ENCODE data around the gene FAM181A.

GRCh38 chr14:93972618-93973205 is 45.6 kb downstream of the FAM181A start:
- no peak for TF ChIP-seq CTCF (optimal IDR thresholded peaks at IDR 0.05 in 1 of 3, IDR thresholded peaks at IDR 0.05 in 1 of 3, conservative IDR thresholded peaks at IDR 0.05 in 1 of 3; ENCODE audit: extremely low read depth in 1 of 3, insufficient read depth in 2 of 3, low read length in 3 of 3)
- no peak for TF ChIP-seq EZH2 (IDR thresholded peaks at IDR 0.05; ENCODE audit: low read length)

Data from keratinocyte (primary cell).